GM12878 (cell line): Measurements from ENCODE around the gene SLC35E1. TPM values are rescaled to one million over a fixed set of nuclear protein-coding genes. Genes with fewer than 3 reads are reported as not detected.

Experiments used
- ASH2L ChIP-seq: fragments of 300-600, 200-600 bp; sonication (generic); IDR thresholded peaks from 2 replicates; pipeline ENCODE4 v1.6.1; 2017; ENCODE audit warnings: low read depth, mild to moderate bottlenecking, borderline replicate concordance
- BCLAF1 ChIP-seq: fragments of 450-650 bp; IDR thresholded peaks from 2 replicates; pipeline ENCODE4 v1.6.1; 2017; ENCODE audit warnings: antibody characterized with exemption, mild to moderate bottlenecking, moderate library complexity
- EP300 ChIP-seq, 2 experiments: fragments of 150-350 bp in 1 of 2; IDR thresholded peaks; 2 replicates each; pipeline ENCODE4 v1.6.1; 2011 to 2012; ENCODE audit warnings: low read depth in 2 of 2, low read length in 2 of 2, borderline replicate concordance in 1 of 2, improper control_type of control experiment in 1 of 2, inconsistent platforms in 1 of 2; ENCODE audit not compliant: control insufficient read depth in 1 of 2
- IKZF1 ChIP-seq: fragments of 450-650 bp; conservative IDR thresholded peaks from 2 replicates; pipeline ENCODE4 v1.6.1; 2017; ENCODE audit warnings: antibody characterized with exemption, mild to moderate bottlenecking
- MEF2B ChIP-seq: fragments of 450-650 bp; IDR thresholded peaks from 2 replicates; pipeline ENCODE4 v1.6.1; 2018; ENCODE audit warnings: mild to moderate bottlenecking, moderate library complexity; ENCODE audit not compliant: partially characterized antibody, poor library complexity, severe bottlenecking
- MYC ChIP-seq: IDR thresholded peaks from 2 replicates; pipeline ENCODE4 v1.6.1; 2011; ENCODE audit warnings: mild to moderate bottlenecking, low read length, moderate library complexity, inconsistent platforms; ENCODE audit not compliant: insufficient read depth, insufficient replicate concordance, insufficient read length, severe bottlenecking
- NFIC ChIP-seq: IDR thresholded peaks from 2 replicates; pipeline ENCODE4 v1.6.1; 2012; ENCODE audit warnings: low read depth, mild to moderate bottlenecking, inconsistent platforms, low read length, moderate library complexity
- NRF1 ChIP-seq: conservative IDR thresholded peaks from 2 replicates; pipeline ENCODE4 v1.6.1; 2011; ENCODE audit warnings: mild to moderate bottlenecking, low read depth, low read length, improper control_type of control experiment
- PAX8 ChIP-seq: fragments of 450-650 bp; IDR thresholded peaks from 2 replicates; pipeline ENCODE4 v1.6.1; 2017; ENCODE audit warnings: mild to moderate bottlenecking, moderate library complexity
- SMC3 ChIP-seq: IDR thresholded peaks from 2 replicates; pipeline ENCODE4 v1.6.1; 2011; ENCODE audit warnings: low read length, improper control_type of control experiment, borderline replicate concordance
- TBL1XR1 ChIP-seq: IDR thresholded peaks from 2 replicates; pipeline ENCODE4 v1.6.1; 2012; ENCODE audit warnings: low read depth, low read length, improper control_type of control experiment
- TCF12 ChIP-seq: IDR thresholded peaks from 2 replicates; pipeline ENCODE4 v1.6.1; 2011; ENCODE audit warnings: low read depth, mild to moderate bottlenecking, low read length
- TCF7 ChIP-seq: IDR thresholded peaks from 2 replicates; pipeline ENCODE4 v1.6.1; 2014; ENCODE audit warnings: antibody characterized with exemption, borderline replicate concordance
- ZNF217 ChIP-seq: fragments of 450-650 bp; IDR thresholded peaks from 2 replicates; pipeline ENCODE4 v1.6.1; 2017; ENCODE audit warnings: antibody characterized with exemption, mild to moderate bottlenecking
- polyA plus RNA-seq, 11 experiments: library from polyadenylated mRNA; depleted of rRNA in 4 of 11; unstranded in 6 of 11; stranded (reverse) in 5 of 11; fragments of >200 nt; fragmentation: Nextera tagmentation in 4 of 11; fragmentation: Illumina TruSeq in 1 of 11; extraction: Ambion mirVana in 4 of 11; extraction: Trizol in 1 of 11; gene quantifications; 1 replicate in 1 of 11; 2 replicates in 10 of 11; pipeline versions ENCODE4 v1.2.1 to v1.2.3, GENCODE V29; 2011 to 2016; ENCODE audit warnings: inconsistent platforms in 2 of 11, missing spikeins in 2 of 11, low read depth in 1 of 11
- total RNA-seq, 4 experiments: library from RNA; depleted of rRNA in 3 of 4; stranded (reverse); fragments of >200 nt in 3 of 4; fragmentation: Illumina TruSeq in 1 of 4; extraction: Trizol in 1 of 4; gene quantifications; 2 replicates each; pipeline versions ENCODE4 v1.2.1 to v1.2.3, GENCODE V29; 2013 to 2021
- TF ChIP-seq, protein P1 (sequence below): fragments of 450-650 bp; formaldehyde crosslinking; IDR thresholded peaks from 2 replicates; pipeline ENCODE4 v1.4.0; 2020; ENCODE audit warnings: mild to moderate bottlenecking, moderate library complexity
- TF ChIP-seq, protein P2 (sequence below): IDR thresholded peaks from 2 replicates; pipeline ENCODE4 v1.6.1; 2012; ENCODE audit warnings: low read depth, low read length, improper control_type of control experiment
- TF ChIP-seq, protein P3 (sequence below): IDR thresholded peaks from 2 replicates; pipeline ENCODE4 v1.6.1; 2012; ENCODE audit warnings: improper control_type of control experiment, low read depth, low read length; ENCODE audit not compliant: insufficient replicate concordance

Gene SLC35E1
- total and polyA plus RNA-seq, 10 of the 15 experiments (the other 5 are each of a cell fraction or from before 2014, with no cell fraction given) = 11.3 to 37.7 (median 22.1) TPM

GRCh38 chr19:16527971-16528521 lies 44.2 kb downstream of the SLC35E1 start (continued):
- no peak for TF ChIP-seq ASH2L
- TF ChIP-seq SMC3 = peak; percentile 60
- TF ChIP-seq, protein P1, sequence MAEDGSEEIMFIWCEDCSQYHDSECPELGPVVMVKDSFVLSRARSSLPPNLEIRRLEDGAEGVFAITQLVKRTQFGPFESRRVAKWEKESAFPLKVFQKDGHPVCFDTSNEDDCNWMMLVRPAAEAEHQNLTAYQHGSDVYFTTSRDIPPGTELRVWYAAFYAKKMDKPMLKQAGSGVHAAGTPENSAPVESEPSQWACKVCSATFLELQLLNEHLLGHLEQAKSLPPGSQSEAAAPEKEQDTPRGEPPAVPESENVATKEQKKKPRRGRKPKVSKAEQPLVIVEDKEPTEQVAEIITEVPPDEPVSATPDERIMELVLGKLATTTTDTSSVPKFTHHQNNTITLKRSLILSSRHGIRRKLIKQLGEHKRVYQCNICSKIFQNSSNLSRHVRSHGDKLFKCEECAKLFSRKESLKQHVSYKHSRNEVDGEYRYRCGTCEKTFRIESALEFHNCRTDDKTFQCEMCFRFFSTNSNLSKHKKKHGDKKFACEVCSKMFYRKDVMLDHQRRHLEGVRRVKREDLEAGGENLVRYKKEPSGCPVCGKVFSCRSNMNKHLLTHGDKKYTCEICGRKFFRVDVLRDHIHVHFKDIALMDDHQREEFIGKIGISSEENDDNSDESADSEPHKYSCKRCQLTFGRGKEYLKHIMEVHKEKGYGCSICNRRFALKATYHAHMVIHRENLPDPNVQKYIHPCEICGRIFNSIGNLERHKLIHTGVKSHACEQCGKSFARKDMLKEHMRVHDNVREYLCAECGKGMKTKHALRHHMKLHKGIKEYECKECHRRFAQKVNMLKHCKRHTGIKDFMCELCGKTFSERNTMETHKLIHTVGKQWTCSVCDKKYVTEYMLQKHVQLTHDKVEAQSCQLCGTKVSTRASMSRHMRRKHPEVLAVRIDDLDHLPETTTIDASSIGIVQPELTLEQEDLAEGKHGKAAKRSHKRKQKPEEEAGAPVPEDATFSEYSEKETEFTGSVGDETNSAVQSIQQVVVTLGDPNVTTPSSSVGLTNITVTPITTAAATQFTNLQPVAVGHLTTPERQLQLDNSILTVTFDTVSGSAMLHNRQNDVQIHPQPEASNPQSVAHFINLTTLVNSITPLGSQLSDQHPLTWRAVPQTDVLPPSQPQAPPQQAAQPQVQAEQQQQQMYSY (CRISPR knock-in tag) = no peak
- TF ChIP-seq, protein P2, sequence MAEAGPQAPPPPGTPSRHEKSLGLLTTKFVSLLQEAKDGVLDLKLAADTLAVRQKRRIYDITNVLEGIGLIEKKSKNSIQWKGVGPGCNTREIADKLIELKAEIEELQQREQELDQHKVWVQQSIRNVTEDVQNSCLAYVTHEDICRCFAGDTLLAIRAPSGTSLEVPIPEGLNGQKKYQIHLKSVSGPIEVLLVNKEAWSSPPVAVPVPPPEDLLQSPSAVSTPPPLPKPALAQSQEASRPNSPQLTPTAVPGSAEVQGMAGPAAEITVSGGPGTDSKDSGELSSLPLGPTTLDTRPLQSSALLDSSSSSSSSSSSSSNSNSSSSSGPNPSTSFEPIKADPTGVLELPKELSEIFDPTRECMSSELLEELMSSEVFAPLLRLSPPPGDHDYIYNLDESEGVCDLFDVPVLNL = no peak
- TF ChIP-seq EP300 (IDR thresholded peaks at IDR 0.05; ENCODE audit: borderline replicate concordance in 1 of 2, control insufficient read depth in 1 of 2, low read depth in 2 of 2, low read length in 2 of 2) = no peak
- TF ChIP-seq, protein P3, sequence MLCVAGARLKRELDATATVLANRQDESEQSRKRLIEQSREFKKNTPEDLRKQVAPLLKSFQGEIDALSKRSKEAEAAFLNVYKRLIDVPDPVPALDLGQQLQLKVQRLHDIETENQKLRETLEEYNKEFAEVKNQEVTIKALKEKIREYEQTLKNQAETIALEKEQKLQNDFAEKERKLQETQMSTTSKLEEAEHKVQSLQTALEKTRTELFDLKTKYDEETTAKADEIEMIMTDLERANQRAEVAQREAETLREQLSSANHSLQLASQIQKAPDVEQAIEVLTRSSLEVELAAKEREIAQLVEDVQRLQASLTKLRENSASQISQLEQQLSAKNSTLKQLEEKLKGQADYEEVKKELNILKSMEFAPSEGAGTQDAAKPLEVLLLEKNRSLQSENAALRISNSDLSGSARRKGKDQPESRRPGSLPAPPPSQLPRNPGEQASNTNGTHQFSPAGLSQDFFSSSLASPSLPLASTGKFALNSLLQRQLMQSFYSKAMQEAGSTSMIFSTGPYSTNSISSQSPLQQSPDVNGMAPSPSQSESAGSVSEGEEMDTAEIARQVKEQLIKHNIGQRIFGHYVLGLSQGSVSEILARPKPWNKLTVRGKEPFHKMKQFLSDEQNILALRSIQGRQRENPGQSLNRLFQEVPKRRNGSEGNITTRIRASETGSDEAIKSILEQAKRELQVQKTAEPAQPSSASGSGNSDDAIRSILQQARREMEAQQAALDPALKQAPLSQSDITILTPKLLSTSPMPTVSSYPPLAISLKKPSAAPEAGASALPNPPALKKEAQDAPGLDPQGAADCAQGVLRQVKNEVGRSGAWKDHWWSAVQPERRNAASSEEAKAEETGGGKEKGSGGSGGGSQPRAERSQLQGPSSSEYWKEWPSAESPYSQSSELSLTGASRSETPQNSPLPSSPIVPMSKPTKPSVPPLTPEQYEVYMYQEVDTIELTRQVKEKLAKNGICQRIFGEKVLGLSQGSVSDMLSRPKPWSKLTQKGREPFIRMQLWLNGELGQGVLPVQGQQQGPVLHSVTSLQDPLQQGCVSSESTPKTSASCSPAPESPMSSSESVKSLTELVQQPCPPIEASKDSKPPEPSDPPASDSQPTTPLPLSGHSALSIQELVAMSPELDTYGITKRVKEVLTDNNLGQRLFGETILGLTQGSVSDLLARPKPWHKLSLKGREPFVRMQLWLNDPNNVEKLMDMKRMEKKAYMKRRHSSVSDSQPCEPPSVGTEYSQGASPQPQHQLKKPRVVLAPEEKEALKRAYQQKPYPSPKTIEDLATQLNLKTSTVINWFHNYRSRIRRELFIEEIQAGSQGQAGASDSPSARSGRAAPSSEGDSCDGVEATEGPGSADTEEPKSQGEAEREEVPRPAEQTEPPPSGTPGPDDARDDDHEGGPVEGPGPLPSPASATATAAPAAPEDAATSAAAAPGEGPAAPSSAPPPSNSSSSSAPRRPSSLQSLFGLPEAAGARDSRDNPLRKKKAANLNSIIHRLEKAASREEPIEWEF = no peak
- TF ChIP-seq MEF2B = no peak
- no peak for TF ChIP-seq IKZF1
- no peak for TF ChIP-seq PAX8
- TF ChIP-seq TCF12 = no peak
- no peak for TF ChIP-seq BCLAF1
- TF ChIP-seq TBL1XR1 = no peak
- TF ChIP-seq NFIC = no peak
- no peak for TF ChIP-seq MYC
- TF ChIP-seq ZNF217 = no peak
- TF ChIP-seq NRF1 = no peak
- no peak for TF ChIP-seq TCF7
